Type B pancreatic cell (in vitro differentiated cells): ENCODE results near the gene ARHGAP8. TPM values are rescaled to one million over a fixed set of nuclear protein-coding genes. Genes with fewer than 3 reads are reported as not detected.
"Not testable (repeated sequence)": the region's sequence is repeated elsewhere in the genome, so short reads cannot be mapped to it uniquely, and the experiment has no call there.

ENCODE experiments used
- DNase-seq: peaks from one replicate; pipeline ENCODE4 v3.0.0; 2021; ENCODE audit warnings: mixed read lengths; ENCODE audit not compliant: unreplicated experiment; ENCODE audit errors: extremely low spot score
- H3K27ac Mint-ChIP-seq: 2 replicates; pipeline ENCODE4 v1.8.0; 2021; ENCODE audit warnings: mild to moderate bottlenecking, mixed read lengths
- H3K27me3 Mint-ChIP-seq: 2 replicates; pipeline ENCODE4 v1.8.0; 2021; ENCODE audit warnings: mixed read lengths
- H3K36me3 Mint-ChIP-seq: 2 replicates; pipeline ENCODE4 v1.8.0; 2021; ENCODE audit warnings: mixed read lengths
- H3K4me1 Mint-ChIP-seq: one replicate; pipeline ENCODE4 v1.8.0; 2021; ENCODE audit warnings: mixed read lengths; ENCODE audit not compliant: unreplicated experiment
- H3K4me3 Mint-ChIP-seq: 2 replicates; pipeline ENCODE4 v1.8.0; 2021; ENCODE audit warnings: mild to moderate bottlenecking, mixed read lengths
- H3K9me3 Mint-ChIP-seq: 2 replicates; pipeline ENCODE4 v1.8.0; 2021; ENCODE audit warnings: mixed read lengths
- CTCF ChIP-seq: fragments of 200-600 bp; sonication (generic); conservative IDR thresholded peaks from 2 replicates; pipeline ENCODE4 v1.5.0; 2021; ENCODE audit warnings: antibody characterized with exemption, mild to moderate bottlenecking
- total RNA-seq: library from RNA; stranded (reverse); gene quantifications from 2 replicates; pipeline ENCODE4 v1.2.1, GENCODE V29; 2021; ENCODE audit warnings: low replicate concordance

The ARHGAP8 gene
- total RNA-seq, 1 donor from 2014 or later, result 18.0 TPM

DNA sequence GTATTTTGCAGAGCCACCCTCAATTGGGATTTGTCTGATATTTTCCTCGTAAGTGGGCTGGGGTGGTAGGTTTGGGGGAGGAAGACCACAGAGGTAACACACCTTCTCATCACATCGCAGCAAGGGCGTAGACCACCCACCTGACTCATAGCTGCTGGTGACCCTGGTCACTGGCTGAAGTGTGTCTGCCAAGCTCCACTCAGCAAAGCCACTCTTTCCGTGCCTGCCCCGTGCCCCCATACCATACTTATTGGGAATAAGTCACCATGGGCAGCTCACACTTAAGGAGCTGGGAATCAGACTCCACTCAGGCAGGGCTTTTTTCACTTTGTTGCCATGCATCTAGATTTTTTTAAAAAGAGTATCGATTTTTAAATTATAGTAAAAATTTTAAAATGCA is 145.9 kb downstream of the ARHGAP8 start:
- no peak for TF ChIP-seq CTCF
- DNase-seq, result peak; percentile 16
- no peak overlapping the region for H3K4me3 Mint-ChIP-seq
- H3K4me1 Mint-ChIP-seq, result no peaks in the 10 kb centered on the region
- H3K27ac Mint-ChIP-seq, result no peak overlapping the region
- peaks cover 17% of the 10 kb centered on the region for H3K36me3 Mint-ChIP-seq
- H3K9me3 Mint-ChIP-seq, result no peaks in the 10 kb centered on the region
- no peaks in the 10 kb centered on the region for H3K27me3 Mint-ChIP-seq

GRCh38 chr22:44901301-44901700 is 148.9 kb downstream of the ARHGAP8 start:
- Mint-ChIP-seq H3K4me3 (no peak overlapping the region), H3K9me3 (no peaks in the 10 kb centered on the region), H3K27ac (no peak overlapping the region), H3K27me3 (no peaks in the 10 kb centered on the region), H3K4me1 (no peaks in the 10 kb centered on the region), H3K36me3 (peaks cover 27% of the 10 kb centered on the region)
- TF ChIP-seq CTCF, result no peak
- no peak for DNase-seq

GRCh38 chr22:44903164-44903563 is 150.8 kb downstream of the ARHGAP8 start:
- H3K27ac Mint-ChIP-seq, H3K27me3 Mint-ChIP-seq, H3K4me3 Mint-ChIP-seq, DNase-seq, H3K9me3 Mint-ChIP-seq, H3K4me1 Mint-ChIP-seq: not testable (repeated sequence)
- peaks cover 32% of the 10 kb centered on the region for H3K36me3 Mint-ChIP-seq

GRCh38 chr22:44904492-44905152 is 152.2 kb downstream of the ARHGAP8 start:
- not testable (repeated sequence) for DNase-seq, H3K4me1 Mint-ChIP-seq, H3K4me3 Mint-ChIP-seq, H3K27me3 Mint-ChIP-seq, H3K27ac Mint-ChIP-seq, H3K9me3 Mint-ChIP-seq
- H3K36me3 Mint-ChIP-seq, result peaks cover 33% of the 10 kb centered on the region

DNA sequence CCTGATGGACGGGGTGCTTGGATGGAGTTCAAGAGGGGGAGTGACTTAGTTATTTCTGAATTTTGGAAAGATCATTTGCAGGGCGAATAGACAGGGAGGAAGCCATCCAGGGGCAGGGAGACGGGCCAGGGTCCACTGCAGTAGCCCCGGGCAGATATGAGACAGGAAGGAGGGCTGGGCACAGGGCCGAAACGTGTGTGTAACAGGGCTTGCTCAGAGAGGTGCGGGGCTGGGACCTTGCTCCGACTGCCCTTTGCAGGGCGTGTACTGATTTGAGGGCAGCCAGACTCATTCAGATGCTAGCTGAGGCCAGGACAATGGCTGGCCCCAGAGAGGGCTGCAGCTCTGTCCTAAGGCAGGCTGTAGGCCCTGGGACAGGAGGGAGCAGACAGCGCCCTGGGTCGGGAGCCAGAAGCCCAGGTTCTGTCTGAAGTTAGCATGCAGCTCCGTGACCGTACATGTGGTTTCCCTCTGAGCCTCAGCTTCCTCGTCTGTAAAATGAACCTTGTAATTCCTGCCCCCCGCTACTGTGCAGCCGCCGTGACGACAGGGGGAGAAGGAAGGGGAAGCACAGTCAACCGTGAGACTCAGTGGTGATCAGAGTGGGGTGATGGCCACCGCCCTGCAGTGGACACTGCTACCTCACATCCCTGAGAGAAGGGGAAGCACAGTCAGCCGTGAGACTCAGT is 154.0 kb downstream of the ARHGAP8 start:
- Mint-ChIP-seq H3K9me3 (peaks cover 8% of the 10 kb centered on the region), H3K4me1 (no peaks in the 10 kb centered on the region), H3K4me3 (no peak overlapping the region), H3K27ac (no peak overlapping the region), H3K27me3 (no peaks in the 10 kb centered on the region), H3K36me3 (peaks cover 41% of the 10 kb centered on the region)
- DNase-seq, result no peak
- no peak for TF ChIP-seq CTCF

- Mint-ChIP-seq H3K27ac (no peak overlapping the region), H3K27me3 (no peaks in the 10 kb centered on the region), H3K9me3 (peaks cover 8% of the 10 kb centered on the region), H3K4me3 (no peak overlapping the region), H3K4me1 (no peaks in the 10 kb centered on the region), H3K36me3 (peaks cover 42% of the 10 kb centered on the region)
- DNase-seq, result no peak
- TF ChIP-seq CTCF, result no peak
These were observed 154.7 kb downstream of the ARHGAP8 start for GRCh38 chr22:44906999-44907644.
